ENCODE measurements around the gene KCND3.

The KCND3 gene

DNA sequence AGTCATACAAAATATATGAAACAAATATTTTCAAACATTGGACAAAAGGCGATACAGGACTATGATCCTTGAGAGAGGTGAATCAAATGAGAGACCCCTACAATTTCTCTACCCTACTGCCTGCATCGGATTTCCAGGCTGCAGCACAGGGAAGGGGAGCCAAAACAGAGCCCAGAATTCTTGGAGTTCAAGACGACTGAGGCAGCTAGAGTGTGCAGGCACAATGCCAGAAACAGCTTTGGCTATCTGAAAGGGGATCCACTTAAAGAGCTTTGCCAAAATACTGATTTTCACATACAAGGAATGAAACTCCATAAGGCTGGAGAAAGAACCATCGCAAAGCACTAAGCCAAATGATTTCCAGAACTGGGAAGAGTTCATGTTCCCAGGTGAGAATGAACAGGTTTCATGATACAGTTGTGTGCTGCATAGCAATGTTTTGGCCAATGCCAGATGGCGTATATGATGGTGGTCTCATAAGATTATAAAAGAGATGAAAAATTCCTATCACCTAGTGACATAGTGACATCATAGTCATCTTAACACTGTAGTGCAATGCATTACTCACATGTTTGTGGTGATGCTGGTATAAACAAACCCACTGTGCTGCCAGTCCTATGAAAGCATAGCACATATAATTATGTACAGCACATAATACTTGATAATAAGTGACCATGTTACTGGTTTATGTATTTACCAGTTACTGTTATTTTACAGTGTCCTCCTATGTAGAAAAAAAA is 77.5 kb downstream of the KCND3 start:
- DNase-seq (ENCODE audit: low spot score), result no peak

DNA sequence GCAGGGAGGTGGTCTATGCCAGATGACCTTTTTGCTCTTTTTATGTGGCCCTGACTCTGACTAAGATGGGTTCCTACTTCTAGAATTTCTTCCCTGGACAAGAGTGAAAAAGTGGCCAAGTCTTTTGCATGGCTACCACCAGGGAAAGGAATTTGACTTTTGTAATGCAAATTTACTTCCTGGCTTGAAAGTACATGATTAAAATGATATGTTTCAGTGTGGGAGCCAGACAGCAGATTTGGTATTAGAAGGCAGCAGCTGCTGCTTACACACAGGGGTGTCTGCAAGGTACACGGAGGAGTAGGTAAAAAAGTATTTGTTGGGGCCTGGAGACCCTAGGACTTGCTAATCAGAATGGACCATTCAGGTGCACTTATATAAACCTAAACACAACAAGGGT is 78.4 kb downstream of the KCND3 start:
- DNase-seq (ENCODE audit: low spot score), result no peak

DNA sequence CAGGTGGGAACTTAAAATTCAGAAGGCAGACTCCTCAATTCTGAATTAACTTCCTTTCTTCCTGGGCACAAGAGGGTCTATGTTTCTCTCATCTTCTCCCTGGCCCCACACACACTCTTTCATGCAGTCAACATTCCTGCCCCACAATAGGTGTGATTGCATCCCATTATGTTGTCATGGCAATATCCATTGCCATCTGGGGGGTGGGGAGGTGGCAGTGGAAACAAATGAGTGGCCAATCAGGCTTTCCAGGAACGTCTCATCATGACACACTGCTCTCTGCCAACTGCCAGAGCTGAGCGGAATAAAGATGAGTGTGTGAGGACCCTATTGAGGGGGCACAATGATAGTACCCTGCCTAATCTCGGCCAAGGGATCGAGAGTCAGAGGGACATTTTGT is 80.4 kb downstream of the KCND3 start:
- no peak for DNase-seq (ENCODE audit: low spot score)

DNA sequence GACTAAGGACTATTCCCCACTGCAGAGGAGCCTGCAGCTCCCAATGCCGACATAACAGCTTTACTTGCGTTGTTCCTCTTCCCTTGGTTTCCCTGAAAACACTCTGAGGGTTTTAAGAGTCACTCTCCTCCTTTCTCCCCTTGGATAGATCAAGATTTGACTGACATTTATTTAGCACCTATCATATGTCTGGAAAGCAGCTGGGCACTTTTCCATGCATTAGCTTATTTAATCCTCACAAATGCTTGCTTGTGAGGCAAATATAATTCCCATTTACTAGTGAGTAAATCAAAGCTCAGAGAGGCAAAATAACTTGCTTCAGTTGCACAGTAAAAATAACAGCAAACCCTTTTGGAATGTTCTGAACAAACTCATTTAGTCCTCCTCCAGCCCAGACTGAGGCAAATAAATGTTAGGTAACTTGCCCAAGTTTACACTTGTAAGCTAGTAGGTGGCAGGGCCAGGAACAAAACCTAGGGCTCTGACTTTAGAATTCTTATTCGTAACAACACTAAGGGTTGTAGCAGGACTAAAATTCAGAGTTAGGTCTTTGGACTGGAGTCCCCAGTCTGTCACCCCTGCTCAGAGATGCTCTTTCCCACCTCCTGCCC is 81.4 kb downstream of the KCND3 start:
- DNase-seq (ENCODE audit: low spot score), result no peak

DNA sequence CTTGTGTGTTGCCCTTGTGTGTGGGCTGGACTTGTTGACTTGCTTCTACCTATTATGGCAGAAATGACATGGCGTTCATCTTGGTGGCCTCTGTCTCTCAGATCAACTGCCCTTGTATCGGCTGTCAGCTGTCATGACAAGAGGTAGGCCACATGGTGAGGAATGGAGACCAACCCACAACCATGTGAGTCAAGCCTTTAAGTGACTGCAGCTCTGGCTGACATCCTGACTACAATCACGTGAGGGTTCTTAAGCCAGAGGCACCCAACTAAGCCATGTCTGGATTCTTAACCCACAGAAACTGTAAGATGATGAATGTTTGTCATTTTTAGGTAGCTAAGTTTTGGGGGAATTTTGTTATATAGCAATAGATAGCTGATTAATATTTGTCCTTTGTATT is 82.1 kb downstream of the KCND3 start:
- no peak for DNase-seq (ENCODE audit: low spot score)

DNA sequence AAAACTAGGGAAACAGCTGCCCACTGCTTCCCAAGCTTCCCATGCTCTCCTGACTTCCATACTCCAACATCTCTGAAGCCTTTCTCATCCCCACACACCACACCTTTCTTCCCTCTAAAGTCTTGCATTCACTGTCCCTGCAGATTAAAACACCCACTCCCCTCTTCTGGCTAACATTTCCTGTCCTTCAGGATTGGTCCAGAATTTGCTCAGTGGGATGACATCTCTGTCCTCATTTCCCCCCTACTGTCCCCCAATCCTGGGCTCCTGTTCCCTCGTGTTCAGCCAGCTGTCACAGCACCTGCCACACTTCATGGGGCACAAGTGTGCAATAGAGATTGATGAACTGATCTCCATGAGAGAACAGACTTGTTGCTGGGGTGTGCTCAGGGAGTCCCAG is 82.7 kb downstream of the KCND3 start:
- DNase-seq (ENCODE audit: low spot score), result no peak

DNA sequence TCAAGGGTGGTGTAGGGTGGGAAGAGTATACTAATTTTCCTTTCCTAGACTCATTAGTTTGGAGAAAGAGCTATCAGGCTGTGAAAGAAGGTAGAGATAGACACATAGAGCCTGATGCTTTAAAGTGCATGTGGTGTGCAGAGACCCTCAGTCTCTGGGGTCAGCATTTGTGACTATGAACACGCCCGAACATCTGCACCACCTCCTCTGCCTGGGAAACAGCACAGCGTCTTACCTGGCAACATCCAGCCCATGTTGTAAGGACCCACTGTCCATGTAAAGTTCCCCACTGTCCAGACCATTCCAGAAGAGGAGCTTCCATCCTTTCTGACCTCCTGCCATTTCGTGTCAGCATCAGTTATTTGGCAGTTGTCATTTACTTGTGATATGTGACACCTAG is 83.4 kb downstream of the KCND3 start:
- DNase-seq (ENCODE audit: low spot score), result no peak

DNA sequence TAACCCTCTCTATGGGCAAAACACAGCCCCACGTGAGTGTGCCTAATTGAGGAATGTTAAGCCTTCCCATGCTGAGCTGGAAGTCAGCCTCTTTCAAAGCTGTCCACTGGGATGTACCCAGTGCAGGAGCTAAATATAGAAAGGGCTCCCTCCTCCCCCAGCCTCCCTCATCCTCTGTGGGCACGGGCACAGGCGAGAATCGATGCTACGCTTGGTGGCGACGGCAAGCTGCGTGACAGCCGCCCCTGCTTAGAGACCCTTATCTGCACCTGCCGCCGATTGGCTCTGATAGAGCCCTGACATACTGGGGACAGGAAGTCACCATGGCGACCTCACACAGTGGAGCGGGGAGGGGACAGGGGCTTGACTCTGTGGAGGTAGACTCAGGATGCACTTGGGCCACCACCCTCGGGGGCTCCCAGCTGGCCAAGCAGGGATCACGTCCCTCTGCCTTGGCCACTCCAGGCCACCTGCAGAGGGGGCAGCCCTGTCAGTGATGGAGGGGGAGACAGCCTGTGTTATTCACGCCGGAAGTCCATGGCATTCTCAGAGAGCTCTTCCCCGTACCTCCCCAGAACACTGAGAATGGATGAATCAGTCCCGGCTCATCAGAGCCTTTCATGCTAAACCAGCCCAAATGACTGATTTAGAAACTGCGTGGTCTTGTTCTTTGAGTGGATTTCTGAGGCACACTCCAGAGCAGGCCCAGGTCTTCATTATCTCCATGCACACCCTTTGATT is 84.8 kb downstream of the KCND3 start:
- peak; percentile 70 for DNase-seq (ENCODE audit: low spot score)

DNA sequence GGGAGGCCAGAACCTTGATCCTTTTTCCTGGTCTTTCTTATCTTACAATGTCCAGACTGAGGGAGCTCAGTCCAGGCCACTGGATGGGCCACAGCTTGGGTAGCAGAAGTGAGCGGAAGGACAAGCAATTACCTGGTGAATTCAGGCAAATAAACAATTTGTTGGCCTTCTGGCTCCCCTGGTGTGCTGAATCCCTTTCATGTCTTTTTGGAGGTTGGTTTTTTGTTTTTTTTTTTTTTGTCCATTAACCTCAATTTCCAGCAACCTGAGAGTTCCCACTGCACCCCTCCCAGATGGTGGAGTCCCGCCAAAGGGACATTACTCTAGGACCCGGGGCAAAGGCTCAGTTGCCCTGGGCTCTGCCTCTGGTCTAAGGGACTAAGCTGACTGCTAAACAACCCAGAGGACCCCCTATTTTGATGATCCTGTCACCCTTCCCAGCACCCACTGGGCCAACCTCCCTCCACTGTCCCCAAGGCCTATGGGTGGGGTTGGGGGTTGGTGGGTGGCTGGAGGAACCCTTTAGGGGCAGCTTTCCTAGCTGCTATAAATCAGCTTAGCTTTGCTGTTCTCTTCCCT is 85.5 kb downstream of the KCND3 start:
- no peak for DNase-seq (ENCODE audit: low spot score)

DNA sequence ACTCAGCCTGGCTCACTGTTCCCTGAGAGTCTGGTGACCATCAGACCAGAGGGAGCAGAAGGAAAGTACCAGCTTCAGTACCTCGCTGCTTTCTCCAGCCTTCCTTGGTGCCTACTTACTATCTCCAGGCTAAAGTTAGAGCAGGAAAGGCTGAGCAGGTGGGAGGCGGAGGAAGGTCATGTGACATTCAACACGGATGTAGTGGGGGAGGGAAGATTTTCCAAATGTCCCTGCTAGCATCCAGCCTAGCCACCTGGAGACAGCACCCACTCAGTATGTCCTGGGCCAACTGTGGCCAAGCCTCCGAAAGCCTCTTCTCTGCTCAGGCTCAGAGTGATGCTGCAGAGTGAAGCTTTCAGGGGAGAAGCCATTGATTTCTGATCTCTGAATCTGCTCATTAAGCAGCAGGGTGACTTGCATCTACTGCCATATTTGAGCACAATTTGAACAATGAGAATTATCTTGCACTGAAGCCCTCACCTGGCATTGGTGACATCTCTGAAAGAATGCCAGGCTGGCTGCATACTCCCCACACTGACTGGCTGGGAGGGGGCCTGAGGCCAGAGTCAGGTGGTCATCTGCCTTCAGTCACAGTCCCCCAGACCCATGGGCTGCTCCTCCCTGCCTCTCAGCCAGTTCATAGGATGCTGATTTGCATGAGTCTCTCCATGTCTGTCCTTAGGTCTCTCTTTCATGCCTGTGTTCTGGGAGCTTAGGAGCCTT is 86.2 kb downstream of the KCND3 start:
- no peak for DNase-seq (ENCODE audit: low spot score)

DNA sequence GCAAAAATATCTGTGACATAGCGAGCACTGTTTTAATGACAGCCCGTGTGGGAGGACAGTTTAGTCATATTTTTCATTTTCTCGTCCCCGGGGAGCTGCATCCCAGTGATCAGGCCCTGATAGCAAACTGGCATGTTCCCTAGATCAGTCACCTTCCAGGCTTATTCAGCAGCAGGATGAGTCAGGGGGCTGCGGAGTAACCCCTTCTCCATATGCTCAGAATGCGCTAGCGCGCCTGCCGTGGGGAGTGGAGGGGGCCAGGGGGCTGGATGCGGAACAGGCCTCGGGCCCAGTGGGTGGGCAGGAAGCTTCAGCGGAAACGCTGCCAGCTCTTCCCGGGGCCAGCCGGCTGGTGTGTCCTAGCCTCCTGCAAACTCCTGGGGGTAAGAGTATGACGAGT is 94.0 kb downstream of the KCND3 start:
- peak; percentile 48 for DNase-seq (ENCODE audit: low spot score)

DNA sequence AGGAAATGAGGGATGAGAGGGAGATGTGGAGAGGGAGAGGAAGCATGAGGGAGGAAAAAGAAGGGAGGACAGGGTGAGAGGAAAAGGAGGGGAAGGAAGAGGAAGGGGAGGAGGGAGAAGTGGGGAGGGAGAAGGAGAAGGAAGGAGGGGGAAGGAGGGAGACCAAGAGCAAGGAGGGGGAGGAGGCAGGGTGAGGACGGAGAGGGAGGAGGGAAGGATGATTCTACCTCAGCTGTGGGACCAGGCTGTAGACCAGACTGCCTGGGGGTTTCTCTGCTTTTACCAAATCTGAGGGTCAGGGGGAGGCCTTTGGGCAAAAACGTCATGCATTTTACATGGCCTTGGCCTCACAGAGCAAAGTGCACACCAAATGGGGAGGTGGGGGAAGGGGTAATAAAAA is 94.5 kb downstream of the KCND3 start:
- no peak for DNase-seq (ENCODE audit: low spot score)

DNA sequence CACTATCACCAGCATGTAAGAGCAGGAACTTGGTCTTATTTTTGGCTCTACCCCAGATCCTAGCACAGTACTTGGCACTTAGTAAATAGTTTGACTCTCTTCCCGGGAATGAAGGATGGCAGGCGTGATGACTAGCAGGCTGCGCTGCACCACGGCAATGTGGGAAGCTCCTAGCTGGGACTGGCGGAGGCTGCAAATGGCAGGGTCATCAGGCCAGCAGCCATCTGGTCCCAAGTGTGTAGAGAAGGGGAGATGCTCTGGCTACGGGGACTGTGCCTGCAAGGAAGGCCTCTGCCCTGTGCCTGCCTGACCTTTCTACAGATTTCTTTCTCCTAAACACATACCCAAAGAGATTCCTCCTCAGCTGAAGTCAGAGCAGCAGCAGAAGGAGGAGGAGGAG is 95.0 kb downstream of the KCND3 start:
- peak; percentile 25 for DNase-seq (ENCODE audit: low spot score)

DNA sequence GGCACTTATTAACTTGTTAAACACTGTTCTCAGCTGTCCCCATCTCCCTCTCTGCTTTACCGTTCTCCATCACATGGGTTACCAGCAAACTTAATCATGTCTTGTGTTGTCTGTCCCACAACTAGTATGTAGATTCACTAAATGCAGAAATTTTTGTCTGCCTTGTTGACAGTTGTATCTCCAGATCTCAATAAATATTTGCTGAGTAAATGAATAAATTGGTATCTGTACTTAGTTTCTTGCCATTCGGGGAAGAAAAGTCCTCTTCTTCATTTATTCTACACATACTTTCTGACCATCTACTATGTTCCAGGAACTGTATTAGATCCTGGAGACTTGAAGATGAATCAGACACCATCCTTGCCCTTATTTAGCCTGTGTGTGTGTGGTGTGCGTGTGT is 97.9 kb downstream of the KCND3 start:
- DNase-seq (ENCODE audit: low spot score), result no peak

DNA sequence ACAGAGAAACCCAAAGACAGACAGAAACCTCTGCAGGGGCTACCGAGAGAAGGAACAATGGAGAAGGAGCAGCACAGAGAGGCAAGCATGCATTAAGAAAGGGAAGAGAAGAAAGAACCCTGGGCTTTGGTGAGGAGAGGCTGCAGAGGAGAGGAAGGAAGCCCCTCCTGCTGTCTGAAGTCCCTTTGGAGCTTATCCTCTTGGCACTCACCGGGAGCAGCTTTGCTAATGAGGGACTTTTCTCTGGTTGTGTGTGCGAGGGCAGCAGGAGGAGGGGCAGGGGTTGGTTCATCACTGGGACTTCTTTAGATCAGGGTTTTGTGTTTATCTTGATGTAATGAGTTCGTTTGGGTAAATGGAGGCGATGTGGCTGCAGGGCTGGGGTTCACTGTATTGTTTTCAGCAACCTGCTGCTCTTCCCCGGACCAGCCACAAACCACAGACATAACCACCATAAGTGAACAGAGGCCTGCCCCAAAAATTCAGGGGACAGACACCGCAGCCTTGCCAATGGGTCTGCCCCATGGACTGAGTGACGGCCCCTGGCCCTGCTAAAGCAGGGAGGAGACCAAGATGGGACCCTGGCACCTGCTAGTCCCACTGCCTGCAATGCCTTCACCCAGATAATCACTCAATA is 100.6 kb downstream of the KCND3 start:
- no peak for DNase-seq (ENCODE audit: low spot score)

DNA sequence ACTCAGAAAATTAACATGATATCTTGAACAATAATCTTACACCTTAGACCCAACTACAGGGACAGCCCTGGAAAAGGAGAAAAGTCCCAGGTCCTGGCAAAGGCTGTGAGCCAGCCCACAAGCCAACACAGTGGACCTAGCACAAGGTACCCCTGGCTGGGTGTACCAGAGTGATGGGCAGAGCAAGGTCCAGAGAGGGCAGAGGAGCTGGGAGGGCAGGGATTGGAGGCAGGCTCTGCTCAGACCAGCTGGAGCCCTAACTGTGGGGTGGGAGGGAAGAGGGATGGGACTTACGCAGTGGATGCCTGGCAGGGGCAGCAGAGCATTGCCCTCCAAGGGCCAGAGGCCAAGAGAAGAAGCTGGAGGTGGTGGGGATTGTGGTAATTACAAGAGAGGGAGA is 101.6 kb downstream of the KCND3 start:
- DNase-seq (ENCODE audit: low spot score), result no peak

DNA sequence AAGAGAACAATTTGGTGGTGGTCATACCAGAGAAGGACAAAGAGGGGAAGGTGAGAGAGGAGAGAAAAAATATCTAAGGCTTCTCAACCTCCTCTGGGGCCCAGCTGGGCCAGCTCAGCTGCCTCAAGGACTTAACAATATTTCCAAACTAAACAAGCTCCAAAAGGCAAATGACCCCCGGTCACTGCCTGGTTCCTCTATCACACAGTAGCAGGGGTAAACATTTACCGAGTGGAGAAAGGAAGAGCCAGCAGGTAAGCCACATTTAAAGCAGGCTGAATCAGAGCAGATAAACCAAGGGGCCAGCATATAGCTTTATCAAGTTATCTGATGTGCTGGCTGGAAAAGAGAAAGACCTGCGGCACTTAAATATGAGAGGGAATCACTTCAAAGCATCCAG is 102.1 kb downstream of the KCND3 start:
- no peak for DNase-seq (ENCODE audit: low spot score)

DNA sequence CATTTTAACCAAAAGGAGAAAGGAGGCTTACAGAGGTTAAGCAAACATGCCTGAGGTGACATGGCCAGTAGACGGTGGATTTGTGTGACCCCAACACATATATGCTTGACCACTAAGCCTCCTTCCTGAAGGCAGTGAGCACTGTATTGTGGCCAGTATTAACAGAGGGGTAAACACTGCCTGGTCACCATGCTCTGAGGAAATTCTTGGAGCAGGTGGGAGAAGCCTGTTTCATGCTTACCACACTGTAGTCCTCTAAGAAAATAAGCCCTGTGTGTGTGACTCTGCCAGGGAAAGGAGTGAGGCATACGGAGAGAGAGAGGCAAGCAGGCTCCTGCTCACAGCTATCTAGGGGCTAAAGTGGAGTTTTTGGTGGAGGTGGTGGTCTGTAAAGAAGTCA is 102.7 kb downstream of the KCND3 start:
- DNase-seq (ENCODE audit: low spot score), result no peak

DNA sequence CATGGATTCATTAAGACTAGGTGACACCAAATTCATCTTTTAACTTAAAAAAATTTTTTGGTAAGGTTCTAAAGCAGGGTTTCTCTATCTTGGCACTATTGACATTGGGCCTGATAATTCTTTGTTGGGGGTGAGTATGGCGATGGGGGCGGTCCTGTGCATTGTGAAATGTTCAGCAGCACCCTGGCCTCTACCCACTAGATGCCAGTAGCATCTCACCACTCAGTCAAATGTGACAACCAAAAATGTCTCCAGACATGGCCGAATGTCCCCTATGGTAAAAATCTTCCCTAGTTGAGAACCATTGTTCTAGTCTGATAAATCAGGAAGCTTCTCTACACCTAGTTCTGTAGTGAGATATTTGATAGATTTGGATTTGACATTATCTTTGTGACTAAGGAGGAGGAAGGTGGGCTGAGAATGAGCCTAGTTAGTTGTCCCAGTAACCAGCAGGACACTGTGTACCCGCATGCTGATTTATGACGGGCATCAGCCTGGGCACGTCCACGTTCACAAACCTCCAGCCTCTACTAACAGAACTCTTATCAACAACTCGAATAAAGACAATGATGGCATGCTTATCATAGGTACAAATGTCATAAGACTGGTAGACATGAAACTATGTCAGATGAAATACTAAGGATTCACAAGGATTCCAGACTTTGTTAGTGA is 104.6 kb downstream of the KCND3 start:
- no peak for DNase-seq (ENCODE audit: low spot score)

DNA sequence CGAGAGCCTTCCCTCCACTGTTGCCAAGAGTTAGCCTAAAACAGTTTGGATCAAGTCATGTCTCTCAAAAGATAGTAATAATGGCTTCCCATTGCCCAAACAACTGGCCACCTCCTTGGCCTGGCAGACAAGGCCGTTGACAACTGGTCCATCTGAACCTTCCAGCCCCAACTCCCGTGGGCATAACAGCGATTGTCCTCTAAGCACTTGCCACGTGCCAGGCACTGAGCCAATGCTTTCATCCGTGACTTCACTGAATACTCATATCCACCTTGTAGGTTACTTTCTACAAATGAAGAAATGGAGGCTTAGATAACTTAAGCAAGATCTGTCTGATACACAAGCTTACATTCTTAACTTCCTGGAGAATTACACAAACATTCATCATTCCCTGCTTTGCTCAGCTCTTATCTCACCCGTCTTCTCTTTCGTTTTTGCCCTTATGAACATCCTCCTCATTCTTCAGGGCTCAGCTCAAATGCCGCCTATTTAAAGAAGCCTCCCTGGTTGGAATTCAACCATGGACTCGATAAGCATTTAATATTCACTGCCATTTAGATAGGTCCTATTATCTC is 106.4 kb downstream of the KCND3 start:
- DNase-seq (ENCODE audit: low spot score), result no peak

DNA sequence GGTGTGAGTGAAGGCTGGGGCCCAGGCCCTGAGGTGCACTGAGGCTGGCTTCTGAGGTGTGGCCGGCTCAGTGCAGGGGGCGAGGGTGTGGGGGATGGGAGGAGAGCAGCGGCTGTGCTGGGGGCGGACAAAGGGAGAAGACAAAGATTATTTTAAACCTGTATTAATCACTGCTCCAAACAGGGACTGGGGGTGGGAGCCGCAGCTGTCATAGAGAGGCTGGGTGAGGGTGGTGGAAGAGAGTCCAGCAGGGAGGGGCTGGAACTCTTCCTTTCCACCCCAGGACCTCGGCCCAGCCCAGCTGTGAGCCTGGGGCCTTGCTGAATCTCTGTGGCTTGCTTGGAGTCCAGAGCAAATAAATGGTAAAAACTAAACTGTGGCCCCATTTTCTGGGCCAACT is 106.9 kb downstream of the KCND3 start:
- DNase-seq (ENCODE audit: low spot score), result peak; percentile 21
